SK-N-SH (cell line): ENCODE results near the gene FOXL1. TPM values are rescaled to one million over a fixed set of nuclear protein-coding genes. Genes with fewer than 3 reads are reported as not detected.

Experiments used
- CTCF ChIA-PET: fragments of 300-600, 350-600 bp; formaldehyde crosslinking; extraction: SDS; loops from one replicate; lab custom pipeline; 2021; lab: Yijun Ruan, JAX
- POLR2A ChIA-PET: fragments of 350-600 bp; sonication (Branson Sonifier 250); formaldehyde crosslinking; extraction: SDS; loops from one replicate; lab custom pipeline; 2020; ENCODE audit warnings: antibody characterized with exemption, inconsistent platforms; lab: Yijun Ruan, JAX
- DNase-seq: peaks from one replicate; pipeline ENCODE4 v3.0.0; 2012
- H2AFZ ChIP-seq: fragments of 200-600 bp; sonication (generic); 2 replicates; pipeline ENCODE4 v1.8.1; 2016; ENCODE audit warnings: antibody characterized with exemption, mild to moderate bottlenecking, low read depth
- H3F3A ChIP-seq: fragments of 200-600 bp; sonication (generic); replicated peaks from 2 replicates; pipeline ENCODE3; 2016; ENCODE audit warnings: antibody characterized with exemption, mild to moderate bottlenecking; ENCODE audit not compliant: insufficient read depth
- H3K27ac ChIP-seq, 2 experiments: fragments of 200-500 bp in 1 of 2; fragments of 200-600 bp in 1 of 2; sonication (Bioruptor generic) in 1 of 2; sonication (generic), shearing (Covaris generic) in 1 of 2; 2 replicates each; pipeline versions ENCODE4 v1.5.1 to v1.6.1; 2014 to 2016; ENCODE audit warnings: low read depth in 2 of 2, inconsistent platforms in 1 of 2, low read length in 1 of 2, mild to moderate bottlenecking in 1 of 2, mixed read lengths in 1 of 2
- H3K27me3 ChIP-seq: fragments of 200-600 bp; sonication (generic), shearing (Covaris generic); 2 replicates; pipeline ENCODE4 v1.6.1; 2016; ENCODE audit warnings: mixed run types; ENCODE audit not compliant: insufficient read depth
- H3K36me3 ChIP-seq, 2 experiments: fragments of 200-500 bp in 1 of 2; fragments of 200-600 bp in 1 of 2; sonication (Bioruptor generic) in 1 of 2; sonication (generic) in 1 of 2; replicated peaks in 1 of 2; 2 replicates each; pipeline versions ENCODE3 to v1.5.1; 2014 to 2016; ENCODE audit warnings: low read length in 1 of 2, mild to moderate bottlenecking in 1 of 2; ENCODE audit not compliant: insufficient read depth in 2 of 2, control insufficient read depth in 1 of 2
- H3K4me1 ChIP-seq, 2 experiments: fragments of 200-500 bp in 1 of 2; fragments of 200-600 bp in 1 of 2; sonication (Bioruptor generic) in 1 of 2; sonication (generic), shearing (Covaris generic) in 1 of 2; 2 replicates each; pipeline versions ENCODE4 v1.5.1 to v1.6.1; 2014 to 2016; ENCODE audit warnings: low read depth in 1 of 2, low read length in 1 of 2, mixed run types in 1 of 2; ENCODE audit not compliant: insufficient read depth in 2 of 2, control insufficient read depth in 1 of 2
- H3K4me2 ChIP-seq: fragments of 200-600 bp; sonication (generic), shearing (Covaris generic); 2 replicates; pipeline ENCODE4 v1.6.1; 2017; ENCODE audit warnings: mixed run types
- H3K4me3 ChIP-seq, 2 experiments: fragments of 200-500 bp in 1 of 2; fragments of 200-600 bp in 1 of 2; sonication (Bioruptor generic) in 1 of 2; sonication (generic), shearing (Covaris generic) in 1 of 2; 2 replicates each; pipeline versions ENCODE4 v1.5.1 to v1.8.1; 2014 to 2016; ENCODE audit warnings: low read depth in 2 of 2, inconsistent platforms in 1 of 2, low read length in 1 of 2, mild to moderate bottlenecking in 1 of 2, mixed read lengths in 1 of 2, moderate library complexity in 1 of 2
- H3K79me2 ChIP-seq: fragments of 200-600 bp; sonication (generic); 2 replicates; pipeline ENCODE4 v1.8.1; 2017; ENCODE audit warnings: mild to moderate bottlenecking; ENCODE audit not compliant: insufficient read depth
- H3K9ac ChIP-seq: fragments of 200-600 bp; sonication (generic); 2 replicates; pipeline ENCODE4 v1.6.1; 2017; ENCODE audit warnings: mixed run types
- H3K9me2 ChIP-seq: fragments of 200-600 bp; sonication (generic); 2 replicates; pipeline ENCODE4 v1.6.1; 2017; ENCODE audit warnings: mixed run types
- H3K9me3 ChIP-seq: fragments of 200-600 bp; sonication (generic); 2 replicates; pipeline ENCODE4 v1.6.1; 2017; ENCODE audit warnings: mixed run types, mild to moderate bottlenecking, moderate library complexity
- H4K20me1 ChIP-seq: fragments of 200-600 bp; sonication (generic); 2 replicates; pipeline ENCODE4 v1.6.1; 2017; ENCODE audit warnings: mild to moderate bottlenecking, mixed run types; ENCODE audit not compliant: insufficient read depth
- ELF1 ChIP-seq: IDR thresholded peaks from 2 replicates; pipeline ENCODE4 v1.4.0; 2012
- FOSL2 ChIP-seq: IDR thresholded peaks from 2 replicates; pipeline ENCODE4 v1.4.0; 2012; ENCODE audit warnings: low read depth, mild to moderate bottlenecking, moderate library complexity, borderline replicate concordance
- FOXJ3 ChIP-seq: sonication (generic); formaldehyde crosslinking; IDR thresholded peaks from 2 replicates; pipeline ENCODE4 v1.5.1; 2020; ENCODE audit warnings: mild to moderate bottlenecking, missing genetic modification reagents
- FOXM1 ChIP-seq: IDR thresholded peaks from 2 replicates; pipeline ENCODE4 v1.4.0; 2012; ENCODE audit warnings: low read depth, mild to moderate bottlenecking
- GABPA ChIP-seq: IDR thresholded peaks from 2 replicates; pipeline ENCODE4 v1.4.0; 2012; ENCODE audit warnings: low read depth, mild to moderate bottlenecking
- GATA2 ChIP-seq: sonication (generic); formaldehyde crosslinking; IDR thresholded peaks from 2 replicates; pipeline ENCODE4 v1.5.0; 2020; ENCODE audit warnings: mild to moderate bottlenecking, missing genetic modification reagents
- NRF1 ChIP-seq: IDR thresholded peaks from 2 replicates; pipeline ENCODE4 v1.6.1; 2012; ENCODE audit warnings: low read depth, mild to moderate bottlenecking, low read length
- POLR2AphosphoS5 ChIP-seq: IDR thresholded peaks from 2 replicates; pipeline ENCODE4 v1.6.1; 2012; ENCODE audit warnings: low read depth, low read length
- RAD21 ChIP-seq: IDR thresholded peaks from 2 replicates; pipeline ENCODE4 v1.6.1; 2012; ENCODE audit warnings: mild to moderate bottlenecking, low read length
- SIN3A ChIP-seq: IDR thresholded peaks from 2 replicates; pipeline ENCODE4 v1.6.1; 2012; ENCODE audit warnings: low read depth, mild to moderate bottlenecking, low read length, moderate library complexity, borderline replicate concordance
- SMC3 ChIP-seq: IDR thresholded peaks from 2 replicates; pipeline ENCODE4 v1.6.1; 2012; ENCODE audit warnings: low read depth, low read length, improper control_type of control experiment
- TCF12 ChIP-seq: IDR thresholded peaks from 2 replicates; pipeline ENCODE4 v1.4.0; 2012
- WGBS: methylation state at CpG from one replicate; pipeline ENCODE4 v1.1.6; 2017; ENCODE audit warnings: low lambda C conversion rate; 5-methylcytosine and 5-hydroxymethylcytosine counted together
- polyA plus RNA-seq, 3 experiments: library from polyadenylated mRNA; depleted of rRNA; stranded (reverse); fragments of >200 nt; gene quantifications; 2 replicates each; pipeline ENCODE4 v1.2.3, GENCODE V29; 2012
- TF ChIP-seq, protein P1 (sequence below): fragments of 200-600 bp; sonication (generic); IDR thresholded peaks from 2 replicates; pipeline ENCODE4 v1.6.1; 2017; ENCODE audit warnings: antibody characterized with exemption, mild to moderate bottlenecking, moderate library complexity
- TF ChIP-seq, protein P2 (sequence below): IDR thresholded peaks from 2 replicates; pipeline ENCODE4 v1.4.0; 2012; ENCODE audit warnings: low read depth, borderline replicate concordance
- TF ChIP-seq, protein P3 (sequence below): fragments of 150-350 bp; IDR thresholded peaks from 2 replicates; pipeline ENCODE4 v1.6.1; 2016; ENCODE audit warnings: mild to moderate bottlenecking, low read depth, low read length

The FOXL1 gene
- polyA plus RNA-seq, 1 of the 3 experiments (the other 2 are of a cell fraction), result 2.5 TPM

DNA sequence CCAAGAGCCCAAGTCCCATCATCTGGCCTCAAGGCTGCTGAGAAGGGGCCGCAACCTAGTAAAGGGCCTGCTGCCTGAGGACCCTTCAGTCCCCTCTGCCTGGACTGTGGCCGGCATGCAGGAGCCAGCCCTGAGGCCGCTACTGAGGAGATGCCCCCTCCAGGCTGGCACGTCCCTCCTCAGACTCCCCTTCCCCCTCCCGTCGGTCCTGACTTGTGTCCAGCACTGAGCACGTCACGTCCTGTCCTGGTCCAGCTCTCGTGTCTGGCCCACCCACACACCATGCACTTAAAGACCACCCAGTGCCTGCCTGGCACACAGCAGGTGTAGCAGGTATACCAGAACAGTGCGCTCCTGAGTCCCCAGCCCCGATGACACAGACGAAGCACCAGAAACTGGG lies 32.9 kb upstream of the FOXL1 start:
- ChIA-PET POLR2A (interaction anchor here (0.7 kb wide), 1 partner anchor 95 kb away, joined by 3 read pairs; no protein-coding TSS in a partner anchor), CTCF (no interaction called here)
- 54% methylated on average over 5 of the region's 12 CpGs for WGBS
- no peak overlapping the region for H3K4me3 ChIP-seq
- H3K36me3 ChIP-seq, result peaks cover 17 to 65% of the 10 kb centered on the region in 2 experiments
- no peak overlapping the region for H3K4me2 ChIP-seq
- no peaks in the 10 kb centered on the region for H3K9me3 ChIP-seq
- no peak for DNase-seq
- H3K9ac ChIP-seq, result no peak overlapping the region
- no peak overlapping the region for H2AFZ ChIP-seq
- no peaks in the 10 kb centered on the region for H3K79me2 ChIP-seq
- H3K27ac ChIP-seq, result no peak overlapping the region
- H4K20me1 ChIP-seq, result no peaks in the 10 kb centered on the region
- no peaks in the 10 kb centered on the region for H3K9me2 ChIP-seq
- H3K4me1 ChIP-seq, result no peaks in the 10 kb centered on the region
- peaks cover 4% of the 10 kb centered on the region for H3F3A ChIP-seq
- TF ChIP-seq FOSL2, result no peak
- TF ChIP-seq, protein P1, sequence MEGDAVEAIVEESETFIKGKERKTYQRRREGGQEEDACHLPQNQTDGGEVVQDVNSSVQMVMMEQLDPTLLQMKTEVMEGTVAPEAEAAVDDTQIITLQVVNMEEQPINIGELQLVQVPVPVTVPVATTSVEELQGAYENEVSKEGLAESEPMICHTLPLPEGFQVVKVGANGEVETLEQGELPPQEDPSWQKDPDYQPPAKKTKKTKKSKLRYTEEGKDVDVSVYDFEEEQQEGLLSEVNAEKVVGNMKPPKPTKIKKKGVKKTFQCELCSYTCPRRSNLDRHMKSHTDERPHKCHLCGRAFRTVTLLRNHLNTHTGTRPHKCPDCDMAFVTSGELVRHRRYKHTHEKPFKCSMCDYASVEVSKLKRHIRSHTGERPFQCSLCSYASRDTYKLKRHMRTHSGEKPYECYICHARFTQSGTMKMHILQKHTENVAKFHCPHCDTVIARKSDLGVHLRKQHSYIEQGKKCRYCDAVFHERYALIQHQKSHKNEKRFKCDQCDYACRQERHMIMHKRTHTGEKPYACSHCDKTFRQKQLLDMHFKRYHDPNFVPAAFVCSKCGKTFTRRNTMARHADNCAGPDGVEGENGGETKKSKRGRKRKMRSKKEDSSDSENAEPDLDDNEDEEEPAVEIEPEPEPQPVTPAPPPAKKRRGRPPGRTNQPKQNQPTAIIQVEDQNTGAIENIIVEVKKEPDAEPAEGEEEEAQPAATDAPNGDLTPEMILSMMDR, result no peak
- TF ChIP-seq GABPA, result no peak
- TF ChIP-seq TCF12, result no peak
- no peak for TF ChIP-seq SMC3
- TF ChIP-seq, protein P2, sequence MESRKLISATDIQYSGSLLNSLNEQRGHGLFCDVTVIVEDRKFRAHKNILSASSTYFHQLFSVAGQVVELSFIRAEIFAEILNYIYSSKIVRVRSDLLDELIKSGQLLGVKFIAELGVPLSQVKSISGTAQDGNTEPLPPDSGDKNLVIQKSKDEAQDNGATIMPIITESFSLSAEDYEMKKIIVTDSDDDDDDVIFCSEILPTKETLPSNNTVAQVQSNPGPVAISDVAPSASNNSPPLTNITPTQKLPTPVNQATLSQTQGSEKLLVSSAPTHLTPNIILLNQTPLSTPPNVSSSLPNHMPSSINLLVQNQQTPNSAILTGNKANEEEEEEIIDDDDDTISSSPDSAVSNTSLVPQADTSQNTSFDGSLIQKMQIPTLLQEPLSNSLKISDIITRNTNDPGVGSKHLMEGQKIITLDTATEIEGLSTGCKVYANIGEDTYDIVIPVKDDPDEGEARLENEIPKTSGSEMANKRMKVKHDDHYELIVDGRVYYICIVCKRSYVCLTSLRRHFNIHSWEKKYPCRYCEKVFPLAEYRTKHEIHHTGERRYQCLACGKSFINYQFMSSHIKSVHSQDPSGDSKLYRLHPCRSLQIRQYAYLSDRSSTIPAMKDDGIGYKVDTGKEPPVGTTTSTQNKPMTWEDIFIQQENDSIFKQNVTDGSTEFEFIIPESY, result no peak
- no peak for TF ChIP-seq GATA2 (CRISPR knock-in tag)
- no peak for TF ChIP-seq FOXM1
- no peak for TF ChIP-seq SIN3A
- TF ChIP-seq ELF1, result no peak
- TF ChIP-seq POLR2AphosphoS5, result no peak
- TF ChIP-seq NRF1, result no peak
- no peak for TF ChIP-seq FOXJ3
- no peak for TF ChIP-seq RAD21
- TF ChIP-seq, protein P3, sequence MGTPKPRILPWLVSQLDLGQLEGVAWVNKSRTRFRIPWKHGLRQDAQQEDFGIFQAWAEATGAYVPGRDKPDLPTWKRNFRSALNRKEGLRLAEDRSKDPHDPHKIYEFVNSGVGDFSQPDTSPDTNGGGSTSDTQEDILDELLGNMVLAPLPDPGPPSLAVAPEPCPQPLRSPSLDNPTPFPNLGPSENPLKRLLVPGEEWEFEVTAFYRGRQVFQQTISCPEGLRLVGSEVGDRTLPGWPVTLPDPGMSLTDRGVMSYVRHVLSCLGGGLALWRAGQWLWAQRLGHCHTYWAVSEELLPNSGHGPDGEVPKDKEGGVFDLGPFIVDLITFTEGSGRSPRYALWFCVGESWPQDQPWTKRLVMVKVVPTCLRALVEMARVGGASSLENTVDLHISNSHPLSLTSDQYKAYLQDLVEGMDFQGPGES, result no peak
- TF ChIP-seq, all 33 proteins: peak for 0
- no peaks in the 10 kb centered on the region for H3K27me3 ChIP-seq
